G401 (cell line): Measurements from ENCODE around the gene DNAJB5. TPM values are rescaled to one million over a fixed set of nuclear protein-coding genes. Genes with fewer than 3 reads are reported as not detected.

Experiments used
- DNase-seq: peaks from one replicate; pipeline ENCODE4 v3.0.0-alpha.2; 2015; ENCODE audit warnings: low spot score
- in situ Hi-C: cut with HindIII; loops from 2 replicates; pipeline ENCODE4 v1.10.0; 2016; ENCODE audit warnings: low sequenced_read_pairs, mixed read lengths
- total RNA-seq: library from RNA; depleted of rRNA; stranded (reverse); fragments of >200 nt; shearing (Covaris generic); gene quantifications from 2 replicates; pipeline ENCODE4 v1.2.3, GENCODE V29; 2014

DNAJB5 gene
- total RNA-seq, 1 experiment from 2014 or later, result 21.1 TPM

GRCh38 chr9:34980181-34980761, 9.3 kb upstream of the DNAJB5 start:
- no peak for DNase-seq
- in situ Hi-C loops, result no loop called here

- in situ Hi-C loops, result no loop called here
- DNase-seq, result no peak
These were observed 7.2 kb upstream of the DNAJB5 start for GRCh38 chr9:34982361-34982760.

GRCh38 chr9:34983209-34983608, 6.3 kb upstream of the DNAJB5 start:
- in situ Hi-C loops, result no loop called here

GRCh38 chr9:34984049-34984448, 5.5 kb upstream of the DNAJB5 start:
- in situ Hi-C loops, result no loop called here
- DNase-seq, result no peak

More at GRCh38 chr9:34983209-34983608, 6.3 kb upstream of the DNAJB5 start:
- no peak for DNase-seq

GRCh38 chr9:34985311-34985899, 4.1 kb upstream of the DNAJB5 start:
- peak; percentile 81 for DNase-seq
- in situ Hi-C loops, result no loop called here

- in situ Hi-C loops, result no loop called here
These were observed 3.0 kb upstream of the DNAJB5 start for GRCh38 chr9:34986540-34987047.

GRCh38 chr9:34987160-34987901, 2.2 kb upstream of the DNAJB5 start:
- peak; percentile 12 for DNase-seq
- in situ Hi-C loops, result no loop called here

More at GRCh38 chr9:34986540-34987047, 3.0 kb upstream of the DNAJB5 start:
- peak; percentile 69 for DNase-seq

- in situ Hi-C loops, result no loop called here
- peak; percentile 61 for DNase-seq
These were observed 1.1 kb upstream of the DNAJB5 start for GRCh38 chr9:34988218-34989002.

- in situ Hi-C loops, result no loop called here
- DNase-seq, result peak; percentile 58
These were observed 546 bp downstream of the DNAJB5 start for GRCh38 chr9:34989946-34990635.

GRCh38 chr9:34990908-34991606, 1.5 kb downstream of the DNAJB5 start:
- peak; percentile 51 for DNase-seq
- in situ Hi-C loops, result no loop called here

- peak; percentile 81 for DNase-seq
- in situ Hi-C loops, result no loop called here
These were observed 2.2 kb downstream of the DNAJB5 start for GRCh38 chr9:34991607-34992375.

GRCh38 chr9:34992376-34992951, 2.9 kb downstream of the DNAJB5 start:
- DNase-seq, result no peak
- in situ Hi-C loops, result no loop called here

GRCh38 chr9:34993502-34994259, 4.1 kb downstream of the DNAJB5 start:
- in situ Hi-C loops, result no loop called here
- peak; percentile 93 for DNase-seq

- in situ Hi-C loops, result no loop called here
- DNase-seq, result peak; percentile 88
These were observed 4.8 kb downstream of the DNAJB5 start for GRCh38 chr9:34994260-34994899.

- in situ Hi-C loops, result no loop called here
- DNase-seq, result peak; percentile 45
These were observed 5.5 kb downstream of the DNAJB5 start for GRCh38 chr9:34994900-34995669.

- in situ Hi-C loops, result no loop called here
- no peak for DNase-seq
These were observed 6.1 kb downstream of the DNAJB5 start for GRCh38 chr9:34995670-34996060.
